Endothelial cell of umbilical vein (primary cell): Measurements from ENCODE around the gene KCNJ12. TPM values are rescaled to one million over a fixed set of nuclear protein-coding genes. Genes with fewer than 3 reads are reported as not detected.

ENCODE experiments used
- BruUV-seq: library from RNA; stranded (reverse); fragments of 400-500 nt; replicated peaks from 2 replicates; lab custom pipeline; 2021; lab: Mats Ljungman, UMichigan
- CTCF ChIA-PET: fragments of 300-600, 350-600 bp; sonication (Branson Sonifier 250); formaldehyde crosslinking; loops from one replicate; lab custom pipeline; 2021; ENCODE audit warnings: antibody characterized with exemption, inconsistent platforms; lab: Charles Lee
- POLR2A ChIA-PET: fragments of 300-600, 350-600 bp; sonication (Branson Sonifier 250); formaldehyde crosslinking; loops from one replicate; lab custom pipeline; 2021; ENCODE audit warnings: antibody characterized with exemption, inconsistent platforms; lab: Charles Lee
- DNase-seq: peaks from one replicate; pipeline ENCODE4 v3.0.0-alpha.2; 2011; ENCODE audit warnings: low read depth, low spot score
- FAIRE-seq: peaks from 2 replicates; lab custom pipeline; 2011; peaks lifted over from hg19 to GRCh38; lab: Jason Lieb, UNC
- H2AFZ ChIP-seq: 2 replicates; pipeline ENCODE4 v1.6.0; 2012; ENCODE audit warnings: low read depth, low read length, control low read depth, inconsistent platforms
- H3K27ac ChIP-seq: 2 replicates; pipeline ENCODE4 v1.5.1; 2011; ENCODE audit warnings: low read depth, mild to moderate bottlenecking, control low read depth, low read length, moderate library complexity; ENCODE audit not compliant: insufficient read depth
- H3K27me3 ChIP-seq, 2 experiments: 2 replicates each; pipeline versions ENCODE4 v1.6.0 to v1.6.1; 2011; ENCODE audit warnings: low read length in 2 of 2, mixed read lengths in 1 of 2; ENCODE audit not compliant: control insufficient read depth in 2 of 2, insufficient read depth in 2 of 2
- H3K36me3 ChIP-seq, 2 experiments: 2 replicates in 1 of 2; 3 replicates in 1 of 2; pipeline ENCODE4 v1.5.1; 2011; ENCODE audit warnings: low read length in 2 of 2, mild to moderate bottlenecking in 1 of 2, moderate library complexity in 1 of 2; ENCODE audit not compliant: control insufficient read depth in 2 of 2, insufficient read depth in 2 of 2; ENCODE audit errors: extremely low read depth in 1 of 2
- H3K4me1 ChIP-seq: 3 replicates; pipeline ENCODE4 v1.5.1; 2011; ENCODE audit warnings: mild to moderate bottlenecking, low read length; ENCODE audit not compliant: control insufficient read depth, insufficient read depth; ENCODE audit errors: extremely low read depth
- H3K4me2 ChIP-seq: 2 replicates; pipeline ENCODE4 v1.6.1; 2011; ENCODE audit warnings: low read length, control low read depth, mixed read lengths; ENCODE audit not compliant: insufficient read depth
- H3K4me3 ChIP-seq, 3 experiments: fragments of 200-600 bp in 1 of 3; sonication (generic), shearing (Covaris generic) in 1 of 3; replicated peaks in 1 of 3; 2 replicates each; pipeline ENCODE4 v1.5.1; 2011 to 2016; ENCODE audit warnings: control low read depth in 3 of 3, low read length in 3 of 3, mild to moderate bottlenecking in 2 of 3, inconsistent platforms in 1 of 3, low read depth in 1 of 3, moderate library complexity in 1 of 3; ENCODE audit not compliant: insufficient read depth in 1 of 3
- H3K79me2 ChIP-seq: 2 replicates; pipeline ENCODE4 v1.6.0; 2012; ENCODE audit warnings: low read length, inconsistent platforms; ENCODE audit not compliant: control insufficient read depth, insufficient read depth
- H3K9ac ChIP-seq: replicated peaks from 2 replicates; pipeline ENCODE3; 2011; ENCODE audit warnings: low read length, control low read depth; ENCODE audit not compliant: insufficient read depth; ENCODE audit errors: extremely low read depth
- H3K9me1 ChIP-seq: replicated peaks from 3 replicates; pipeline ENCODE4 v1.6.0; 2011; ENCODE audit warnings: mild to moderate bottlenecking, low read length; ENCODE audit not compliant: control insufficient read depth, insufficient read depth; ENCODE audit errors: extremely low read depth
- H3K9me3 ChIP-seq: replicated peaks from 2 replicates; pipeline ENCODE4 v1.5.1; 2012; ENCODE audit warnings: low read length, inconsistent platforms; ENCODE audit not compliant: control insufficient read depth, insufficient read depth
- H4K20me1 ChIP-seq: replicated peaks from 2 replicates; pipeline ENCODE3; 2011; ENCODE audit warnings: mild to moderate bottlenecking, low read length; ENCODE audit not compliant: control insufficient read depth, insufficient read depth; ENCODE audit errors: extremely low read depth
- GATA2 ChIP-seq: IDR thresholded peaks from 2 replicates; pipeline ENCODE4 v1.7.0; 2011; ENCODE audit warnings: low read depth, mild to moderate bottlenecking, moderate library complexity, mixed read lengths, low read length; ENCODE audit not compliant: insufficient read length, insufficient read depth
- MYC ChIP-seq: IDR thresholded peaks from one replicate; pipeline ENCODE4 v1.6.1; 2011; ENCODE audit warnings: mild to moderate bottlenecking, low read depth, low read length
- dilution Hi-C: fragments of 300-500 bp; cut with MboI; formaldehyde crosslinking; loops from one replicate; pipeline ENCODE4 v1.15.0; 2019; ENCODE audit warnings: low sequenced_read_pairs; ENCODE audit not compliant: extremely low pct_ligation_motif_present
- intact Hi-C: fragments of 100-400 bp; cut with micrococcal nuclease; formaldehyde crosslinking; loops from one replicate; pipeline ENCODE4 v1.10.0; 2022
- polyA plus RNA-seq, 4 experiments: library from polyadenylated mRNA; depleted of rRNA in 3 of 4; stranded (reverse) in 3 of 4; unstranded in 1 of 4; fragments of >200 nt; gene quantifications; 2 replicates each; pipeline versions ENCODE4 v1.2.1 to v1.2.3, GENCODE V29; 2011 to 2012; ENCODE audit warnings: missing spikeins in 1 of 4
- total RNA-seq: library from RNA; stranded (reverse); gene quantifications from 2 replicates; pipeline ENCODE4 v1.2.3, GENCODE V29; 2021

The KCNJ12 gene
- total and polyA plus RNA-seq, 2 donors (not counting 3 experiments of a cell fraction or from before 2014, with no cell fraction given) = 0.19 to 0.44 TPM

DNA sequence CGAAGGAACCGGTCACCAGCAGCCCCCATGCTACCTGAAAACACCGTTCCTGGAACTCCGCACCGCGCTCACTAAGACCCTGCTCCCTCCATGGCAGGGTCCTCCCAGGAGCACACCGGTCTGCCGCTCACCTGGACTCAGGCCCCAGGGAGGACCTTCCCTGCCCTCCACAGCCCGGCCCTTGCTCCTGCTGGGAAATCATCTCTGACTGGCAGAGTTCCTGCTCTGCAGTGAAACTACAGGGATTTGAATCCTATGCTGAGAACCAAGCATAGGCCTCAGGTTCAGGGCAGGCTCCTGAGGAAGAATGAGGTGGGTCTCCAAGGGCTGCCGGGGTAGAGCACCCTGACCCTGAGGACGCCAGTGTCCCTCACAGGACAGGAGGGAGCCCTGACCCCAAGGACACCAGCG, 88.5 kb downstream of the KCNJ12 start:
- H3K27me3 ChIP-seq = peaks cover 11% of the 10 kb centered on the region in 2 experiments
- no peaks in the 10 kb centered on the region for H3K9me3 ChIP-seq
- no peak overlapping the region for H3K4me2 ChIP-seq
- no TSS peak for BruUV-seq
- H4K20me1 ChIP-seq = no peaks in the 10 kb centered on the region
- H3K27ac ChIP-seq = no peak overlapping the region
- ChIA-PET CTCF (no interaction called here), POLR2A (no interaction called here)
- peaks cover 2% of the 10 kb centered on the region for H3K4me1 ChIP-seq
- H2AFZ ChIP-seq = no peak overlapping the region
- no peaks in the 10 kb centered on the region for H3K79me2 ChIP-seq
- no peak for TF ChIP-seq GATA2
- intact Hi-C loops = no loop called here
- DNase-seq (no peak), FAIRE-seq (no peak)
- no peak overlapping the region for H3K9ac ChIP-seq
- H3K4me3 ChIP-seq = no peak overlapping the region
- no peaks in the 10 kb centered on the region for H3K36me3 ChIP-seq
- dilution Hi-C loops = no loop called here
- H3K9me1 ChIP-seq = no peaks in the 10 kb centered on the region

DNA sequence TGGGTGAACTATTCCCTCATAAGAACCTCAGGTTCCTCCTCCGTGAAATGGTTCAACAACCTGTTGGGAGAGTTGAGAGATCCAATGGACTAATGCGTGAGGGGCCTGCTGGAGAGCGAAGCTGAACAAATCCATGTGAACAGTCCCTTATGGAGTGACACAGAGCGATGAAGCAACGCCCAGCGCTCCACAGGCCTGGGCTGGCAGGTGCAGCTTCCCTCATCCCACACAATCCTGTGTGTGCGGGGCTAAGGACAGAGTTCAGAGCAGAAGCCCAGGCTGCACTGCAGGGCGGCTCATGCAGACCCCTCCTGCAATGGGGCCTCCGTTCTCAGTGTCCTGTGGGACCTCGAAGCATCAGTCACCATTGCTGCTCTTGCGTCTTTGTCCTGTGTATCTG, 90.4 kb downstream of the KCNJ12 start:
- no peaks in the 10 kb centered on the region for H3K9me1 ChIP-seq
- H3K79me2 ChIP-seq = no peaks in the 10 kb centered on the region
- H3K4me2 ChIP-seq = no peak overlapping the region
- intact Hi-C loops = no loop called here
- ChIA-PET CTCF (no interaction called here), POLR2A (no interaction called here)
- dilution Hi-C loops = no loop called here
- FAIRE-seq (no peak), DNase-seq (no peak)
- H4K20me1 ChIP-seq = no peaks in the 10 kb centered on the region
- H3K36me3 ChIP-seq = no peaks in the 10 kb centered on the region
- no TSS peak for BruUV-seq
- H3K9ac ChIP-seq = no peak overlapping the region
- no peaks in the 10 kb centered on the region for H3K4me1 ChIP-seq
- H3K27me3 ChIP-seq = peaks cover 11% of the 10 kb centered on the region in 2 experiments
- no peak overlapping the region for H3K27ac ChIP-seq
- TF ChIP-seq MYC = no peak
- no peaks in the 10 kb centered on the region for H3K9me3 ChIP-seq
- H2AFZ ChIP-seq = no peak overlapping the region
- H3K4me3 ChIP-seq = no peak overlapping the region
